ENCODE measurements around the gene GFPT1.

Gene GFPT1

DNA sequence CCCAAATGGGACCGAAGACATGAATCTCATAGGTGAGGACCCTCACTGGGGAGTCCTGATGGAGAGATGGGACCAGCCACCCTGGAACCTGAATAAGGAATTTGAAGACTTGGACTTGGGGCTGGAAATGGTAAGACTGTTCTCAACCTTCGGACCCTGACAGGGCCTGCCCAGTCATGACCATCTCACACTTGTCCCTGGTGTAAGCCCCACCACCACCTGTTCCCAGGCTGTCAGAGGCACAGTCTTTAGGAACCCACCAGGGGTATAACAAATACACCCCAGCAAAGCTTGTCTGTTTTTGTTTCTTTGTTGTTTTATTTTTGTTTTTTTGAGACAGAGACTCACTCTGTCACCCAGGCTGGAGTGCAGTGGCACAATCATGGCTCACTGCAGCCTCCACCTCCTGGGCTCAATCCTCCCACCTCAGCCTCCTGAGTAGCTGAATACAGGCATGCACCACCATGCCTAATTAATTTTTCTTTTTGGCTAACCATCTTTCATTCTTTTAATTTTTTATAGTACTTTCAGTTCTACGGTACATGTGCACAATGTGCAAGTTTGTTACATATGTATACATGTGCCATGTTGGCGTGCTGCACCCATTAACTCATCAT lies 106.1 kb downstream of the GFPT1 start:
- no peak overlapping the region for H2BK12ac ChIP-seq (ENCODE audit: low read length)
- no peak overlapping the region for H2BK5ac ChIP-seq (ENCODE audit: low read length)
- H4K8ac ChIP-seq (ENCODE audit: low read depth, low read length) = no peak overlapping the region
- H3K27me3 ChIP-seq (ENCODE audit: control insufficient read depth in 3 of 3, insufficient read depth in 3 of 3, low read depth in 1 of 3, low read length in 3 of 3) = no peaks in the 10 kb centered on the region
- H3K4me3 ChIP-seq (ENCODE audit: low read length in 2 of 2) = no peak overlapping the region
- H3K4ac ChIP-seq (ENCODE audit: low read length) = no peak overlapping the region
- no peak overlapping the region for H3K4me2 ChIP-seq (ENCODE audit: insufficient read depth, low read length, poor library complexity, severe bottlenecking)
- no peak overlapping the region for H2AK5ac ChIP-seq (ENCODE audit: low read depth, low read length)
- H3K79me1 ChIP-seq (ENCODE audit: low read depth, low read length) = no peaks in the 10 kb centered on the region
- no peak overlapping the region for H2BK120ac ChIP-seq (ENCODE audit: low read depth, low read length)
- no peak overlapping the region for H3K9ac ChIP-seq (ENCODE audit: low read depth, low read length, poor library complexity)
- no CpG with 5 or more reads among the region's 4 CpGs for WGBS, 2 donors (ENCODE audit: extremely low coverage in 2 of 2, insufficient read length in 2 of 2, insufficient replicate concordance in 1 of 2)
- DNase-seq (ENCODE audit: low spot score) = no peak
- no peak overlapping the region for H2BK15ac ChIP-seq (ENCODE audit: low read length)
- H3K14ac ChIP-seq (ENCODE audit: low read length) = no peak overlapping the region
- H3K4me1 ChIP-seq (ENCODE audit: control insufficient read depth in 2 of 2, insufficient read depth in 1 of 2, low read depth in 1 of 2, low read length in 2 of 2) = no peaks in the 10 kb centered on the region
- H3K18ac ChIP-seq (ENCODE audit: low read length) = no peak overlapping the region
- no peak overlapping the region for H2AFZ ChIP-seq (ENCODE audit: low read length)
- no peaks in the 10 kb centered on the region for H3K36me3 ChIP-seq (replicated peaks in 1 of 2; ENCODE audit: control insufficient read depth in 2 of 2, insufficient read depth in 2 of 2, low read length in 2 of 2)
- H3K27ac ChIP-seq (replicated peaks; ENCODE audit: low read length) = no peak overlapping the region
- no peak overlapping the region for H4K91ac ChIP-seq (ENCODE audit: low read depth, low read length, poor library complexity)
- H3K9me3 ChIP-seq (replicated peaks in 1 of 2; ENCODE audit: control insufficient read depth in 2 of 2, insufficient read depth in 1 of 2, low read depth in 1 of 2, low read length in 2 of 2) = no peaks in the 10 kb centered on the region
- no peak overlapping the region for H3K23ac ChIP-seq (ENCODE audit: low read depth, low read length, poor library complexity)

GRCh38 chr2:69279931-69280681 lies 106.9 kb downstream of the GFPT1 start:
- Histone ChIP-seq H2BK5ac (ENCODE audit: low read length) (no peak overlapping the region), H4K8ac (ENCODE audit: low read depth, low read length) (no peak overlapping the region), H3K18ac (ENCODE audit: low read length) (peak overlapping the region; percentile 11), H3K4me3 (ENCODE audit: low read length in 2 of 2) (no peak overlapping the region), H2BK12ac (ENCODE audit: low read length) (no peak overlapping the region), H2AFZ (ENCODE audit: low read length) (no peak overlapping the region), H3K36me3 (replicated peaks in 1 of 2; ENCODE audit: control insufficient read depth in 2 of 2, insufficient read depth in 2 of 2, low read length in 2 of 2) (no peaks in the 10 kb centered on the region), H3K23ac (ENCODE audit: low read depth, low read length, poor library complexity) (no peak overlapping the region), H3K27ac (replicated peaks; ENCODE audit: low read length) (no peak overlapping the region), H3K4me1 (ENCODE audit: control insufficient read depth in 2 of 2, insufficient read depth in 1 of 2, low read depth in 1 of 2, low read length in 2 of 2) (no peaks in the 10 kb centered on the region), H2BK15ac (ENCODE audit: low read length) (no peak overlapping the region), H2AK5ac (ENCODE audit: low read depth, low read length) (no peak overlapping the region), H3K14ac (ENCODE audit: low read length) (no peak overlapping the region), H4K91ac (ENCODE audit: low read depth, low read length, poor library complexity) (no peak overlapping the region), H3K4me2 (ENCODE audit: insufficient read depth, low read length, poor library complexity, severe bottlenecking) (no peak overlapping the region), H3K4ac (ENCODE audit: low read length) (no peak overlapping the region), H3K79me1 (ENCODE audit: low read depth, low read length) (no peaks in the 10 kb centered on the region), H3K27me3 (ENCODE audit: control insufficient read depth in 3 of 3, insufficient read depth in 3 of 3, low read depth in 1 of 3, low read length in 3 of 3) (no peaks in the 10 kb centered on the region), H2BK120ac (ENCODE audit: low read depth, low read length) (no peak overlapping the region), H3K9ac (ENCODE audit: low read depth, low read length, poor library complexity) (no peak overlapping the region), H3K9me3 (replicated peaks in 1 of 2; ENCODE audit: control insufficient read depth in 2 of 2, insufficient read depth in 1 of 2, low read depth in 1 of 2, low read length in 2 of 2) (no peaks in the 10 kb centered on the region)
- DNase-seq (ENCODE audit: low spot score) = no peak
- WGBS, 2 donors (ENCODE audit: extremely low coverage in 2 of 2, insufficient read length in 2 of 2, insufficient replicate concordance in 1 of 2) = no CpG with 5 or more reads among the region's 9 CpGs

GRCh38 chr2:69279211-69279610 lies 107.8 kb downstream of the GFPT1 start:
- no peak overlapping the region for H4K91ac ChIP-seq (ENCODE audit: low read depth, low read length, poor library complexity)
- no peaks in the 10 kb centered on the region for H3K27me3 ChIP-seq (ENCODE audit: control insufficient read depth in 3 of 3, insufficient read depth in 3 of 3, low read depth in 1 of 3, low read length in 3 of 3)
- no peak overlapping the region for H3K27ac ChIP-seq (replicated peaks; ENCODE audit: low read length)
- H3K14ac ChIP-seq (ENCODE audit: low read length) = no peak overlapping the region
- no peak overlapping the region for H3K4ac ChIP-seq (ENCODE audit: low read length)
- H3K18ac ChIP-seq (ENCODE audit: low read length) = no peak overlapping the region
- no CpG with 5 or more reads among the region's 2 CpGs for WGBS, 2 donors (ENCODE audit: extremely low coverage in 2 of 2, insufficient read length in 2 of 2, insufficient replicate concordance in 1 of 2)
- H2BK5ac ChIP-seq (ENCODE audit: low read length) = no peak overlapping the region
- no peak overlapping the region for H3K4me2 ChIP-seq (ENCODE audit: insufficient read depth, low read length, poor library complexity, severe bottlenecking)
- no peak overlapping the region for H2AK5ac ChIP-seq (ENCODE audit: low read depth, low read length)
- H3K36me3 ChIP-seq (replicated peaks in 1 of 2; ENCODE audit: control insufficient read depth in 2 of 2, insufficient read depth in 2 of 2, low read length in 2 of 2) = no peaks in the 10 kb centered on the region
- no peak overlapping the region for H2BK120ac ChIP-seq (ENCODE audit: low read depth, low read length)
- no peak overlapping the region for H2BK15ac ChIP-seq (ENCODE audit: low read length)
- no peak overlapping the region for H2AFZ ChIP-seq (ENCODE audit: low read length)
- no peaks in the 10 kb centered on the region for H3K79me1 ChIP-seq (ENCODE audit: low read depth, low read length)
- no peak overlapping the region for H3K23ac ChIP-seq (ENCODE audit: low read depth, low read length, poor library complexity)
- H3K9me3 ChIP-seq (replicated peaks in 1 of 2; ENCODE audit: control insufficient read depth in 2 of 2, insufficient read depth in 1 of 2, low read depth in 1 of 2, low read length in 2 of 2) = no peaks in the 10 kb centered on the region
- H3K9ac ChIP-seq (ENCODE audit: low read depth, low read length, poor library complexity) = no peak overlapping the region
- H3K4me1 ChIP-seq (ENCODE audit: control insufficient read depth in 2 of 2, insufficient read depth in 1 of 2, low read depth in 1 of 2, low read length in 2 of 2) = no peaks in the 10 kb centered on the region
- H3K4me3 ChIP-seq (ENCODE audit: low read length in 2 of 2) = no peak overlapping the region
- H4K8ac ChIP-seq (ENCODE audit: low read depth, low read length) = no peak overlapping the region
- no peak overlapping the region for H2BK12ac ChIP-seq (ENCODE audit: low read length)
- no peak for DNase-seq (ENCODE audit: low spot score)

DNA sequence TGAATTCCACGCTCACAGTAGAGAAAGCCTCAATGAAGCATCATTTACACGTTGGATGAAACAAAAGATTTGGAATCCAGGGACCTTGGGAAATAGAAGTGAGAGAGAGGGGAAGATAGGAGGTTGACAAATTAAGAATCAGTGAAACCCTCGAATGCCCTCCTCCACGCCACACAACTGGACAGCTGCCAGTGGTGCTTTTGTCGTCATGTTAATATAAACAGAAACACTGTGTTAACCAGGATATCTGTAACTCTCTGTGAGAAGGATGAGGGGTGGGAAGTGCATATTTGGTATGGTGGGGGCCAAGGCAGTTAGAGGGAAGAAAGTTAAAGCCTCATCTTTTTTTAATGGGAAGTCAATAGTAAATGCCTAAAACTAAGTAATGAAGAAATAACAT lies 108.7 kb downstream of the GFPT1 start:
- H3K79me1 ChIP-seq (ENCODE audit: low read depth, low read length) = no peaks in the 10 kb centered on the region
- no peak overlapping the region for H3K9ac ChIP-seq (ENCODE audit: low read depth, low read length, poor library complexity)
- H3K4me1 ChIP-seq (ENCODE audit: control insufficient read depth in 2 of 2, insufficient read depth in 1 of 2, low read depth in 1 of 2, low read length in 2 of 2) = no peaks in the 10 kb centered on the region
- no peak overlapping the region for H2AFZ ChIP-seq (ENCODE audit: low read length)
- H2AK5ac ChIP-seq (ENCODE audit: low read depth, low read length) = no peak overlapping the region
- H3K23ac ChIP-seq (ENCODE audit: low read depth, low read length, poor library complexity) = no peak overlapping the region
- no peak overlapping the region for H2BK120ac ChIP-seq (ENCODE audit: low read depth, low read length)
- H3K4me3 ChIP-seq (ENCODE audit: low read length in 2 of 2) = no peak overlapping the region
- H3K9me3 ChIP-seq (replicated peaks in 1 of 2; ENCODE audit: control insufficient read depth in 2 of 2, insufficient read depth in 1 of 2, low read depth in 1 of 2, low read length in 2 of 2) = no peaks in the 10 kb centered on the region
- H4K91ac ChIP-seq (ENCODE audit: low read depth, low read length, poor library complexity) = no peak overlapping the region
- no peaks in the 10 kb centered on the region for H3K36me3 ChIP-seq (replicated peaks in 1 of 2; ENCODE audit: control insufficient read depth in 2 of 2, insufficient read depth in 2 of 2, low read length in 2 of 2)
- no peak overlapping the region for H2BK15ac ChIP-seq (ENCODE audit: low read length)
- H3K27ac ChIP-seq (replicated peaks; ENCODE audit: low read length) = no peak overlapping the region
- H2BK5ac ChIP-seq (ENCODE audit: low read length) = no peak overlapping the region
- H3K4ac ChIP-seq (ENCODE audit: low read length) = no peak overlapping the region
- no peak for DNase-seq (ENCODE audit: low spot score)
- no peak overlapping the region for H2BK12ac ChIP-seq (ENCODE audit: low read length)
- no peak overlapping the region for H4K8ac ChIP-seq (ENCODE audit: low read depth, low read length)
- WGBS, 2 donors (ENCODE audit: extremely low coverage in 2 of 2, insufficient read length in 2 of 2, insufficient replicate concordance in 1 of 2) = no CpG with 5 or more reads among the region's 5 CpGs
- H3K4me2 ChIP-seq (ENCODE audit: insufficient read depth, low read length, poor library complexity, severe bottlenecking) = no peak overlapping the region
- H3K27me3 ChIP-seq (ENCODE audit: control insufficient read depth in 3 of 3, insufficient read depth in 3 of 3, low read depth in 1 of 3, low read length in 3 of 3) = no peaks in the 10 kb centered on the region
- no peak overlapping the region for H3K18ac ChIP-seq (ENCODE audit: low read length)
- no peak overlapping the region for H3K14ac ChIP-seq (ENCODE audit: low read length)
